GF-D8 (cell line): ENCODE data around the gene C12orf56.
"Not testable (repeated sequence)": the region's sequence is repeated elsewhere in the genome, so short reads cannot be mapped to it uniquely, and the experiment has no call there.

Experiments
- DNase-seq: peaks from one replicate; lab custom pipeline; 2025; lab: John Stamatoyannopoulos, UW

C12orf56 gene

GRCh38 chr12:64385468-64385867, 5.1 kb downstream of the C12orf56 start:
- DNase-seq: no peak

GRCh38 chr12:64385019-64385418, 5.5 kb downstream of the C12orf56 start:
- DNase-seq: no peak

- no peak for DNase-seq
Measured at GRCh38 chr12:64383675-64384074, 6.9 kb downstream of the C12orf56 start.

GRCh38 chr12:64362721-64363305, 27.7 kb downstream of the C12orf56 start:
- no peak for DNase-seq

GRCh38 chr12:64361173-64361572, 29.4 kb downstream of the C12orf56 start:
- not testable (repeated sequence) for DNase-seq

GRCh38 chr12:64356209-64356608, 34.3 kb downstream of the C12orf56 start:
- DNase-seq: not testable (repeated sequence)

GRCh38 chr12:64352181-64352580, 38.4 kb downstream of the C12orf56 start:
- DNase-seq: no peak

GRCh38 chr12:64351265-64351664, 39.3 kb downstream of the C12orf56 start:
- no peak for DNase-seq

GRCh38 chr12:64347630-64348029, 42.9 kb downstream of the C12orf56 start:
- no peak for DNase-seq

GRCh38 chr12:64344631-64345030, 45.9 kb downstream of the C12orf56 start:
- not testable (repeated sequence) for DNase-seq

- DNase-seq: not testable (repeated sequence)
Measured at GRCh38 chr12:64340546-64340945, 50.0 kb downstream of the C12orf56 start.

- no peak for DNase-seq
Measured at GRCh38 chr12:64335886-64336466, 54.6 kb downstream of the C12orf56 start.

GRCh38 chr12:64332938-64333337, 57.6 kb downstream of the C12orf56 start:
- DNase-seq: no peak

GRCh38 chr12:64332296-64332695, 58.3 kb downstream of the C12orf56 start:
- DNase-seq: no peak

- not testable (repeated sequence) for DNase-seq
Measured at GRCh38 chr12:64329031-64329710, 61.4 kb downstream of the C12orf56 start.

GRCh38 chr12:64325055-64325454, 65.5 kb downstream of the C12orf56 start:
- no peak for DNase-seq

- no peak for DNase-seq
Measured at GRCh38 chr12:64323476-64324225, 66.9 kb downstream of the C12orf56 start.

GRCh38 chr12:64323006-64323405, 67.6 kb downstream of the C12orf56 start:
- DNase-seq: no peak

GRCh38 chr12:64320611-64321010, 69.9 kb downstream of the C12orf56 start:
- no peak for DNase-seq

GRCh38 chr12:64319540-64320225, 70.9 kb downstream of the C12orf56 start:
- DNase-seq: not testable (repeated sequence)

- no peak for DNase-seq
Measured at GRCh38 chr12:64318605-64319004, 72.0 kb downstream of the C12orf56 start.

GRCh38 chr12:64311877-64312276, 78.7 kb downstream of the C12orf56 start:
- DNase-seq: no peak
